Keratinocyte (primary cell): ENCODE data around the gene MYO10. TPM values are rescaled to one million over a fixed set of nuclear protein-coding genes. Genes with fewer than 3 reads are reported as not detected.

ENCODE experiments used
- DNase-seq: peaks from one replicate; pipeline ENCODE4 v3.0.0-alpha.2; 2011; ENCODE audit warnings: low read depth, missing footprints, low spot score
- FAIRE-seq: peaks from 2 replicates; lab custom pipeline; 2011; peaks lifted over from hg19 to GRCh38; lab: Jason Lieb, UNC
- H2AFZ ChIP-seq: 2 replicates; pipeline ENCODE4 v1.6.0; 2012; ENCODE audit warnings: low read length, control low read depth, inconsistent platforms; ENCODE audit not compliant: control insufficient read depth
- H3K27ac ChIP-seq: 2 replicates; pipeline ENCODE4 v1.5.1; 2011; ENCODE audit warnings: low read length; ENCODE audit not compliant: control insufficient read depth, insufficient read depth
- H3K27me3 ChIP-seq: 3 replicates; pipeline ENCODE4 v1.6.0; 2011; ENCODE audit warnings: low read length; ENCODE audit not compliant: control insufficient read depth, insufficient read depth; ENCODE audit errors: extremely low read depth
- H3K36me3 ChIP-seq, 2 experiments: 2 replicates in 1 of 2; 3 replicates in 1 of 2; pipeline ENCODE4 v1.5.1; 2011; ENCODE audit warnings: low read length in 2 of 2, mild to moderate bottlenecking in 1 of 2; ENCODE audit not compliant: control insufficient read depth in 2 of 2, insufficient read depth in 2 of 2; ENCODE audit errors: extremely low read depth in 1 of 2
- H3K4me1 ChIP-seq: 3 replicates; pipeline ENCODE4 v1.5.1; 2011; ENCODE audit warnings: low read length; ENCODE audit not compliant: control insufficient read depth, insufficient read depth; ENCODE audit errors: extremely low read depth
- H3K4me2 ChIP-seq: 3 replicates; pipeline ENCODE4 v1.6.0; 2011; ENCODE audit warnings: low read depth, low read length; ENCODE audit not compliant: control insufficient read depth, insufficient read depth; ENCODE audit errors: extremely low read depth
- H3K4me3 ChIP-seq, 3 experiments: fragments of 200-600 bp in 1 of 3; sonication (generic) in 1 of 3; 2 replicates in 2 of 3; 3 replicates in 1 of 3; pipeline ENCODE4 v1.5.1; 2011 to 2016; ENCODE audit warnings: low read length in 3 of 3, mild to moderate bottlenecking in 3 of 3, control low read depth in 2 of 3, inconsistent platforms in 1 of 3, low read depth in 1 of 3, mixed read lengths in 1 of 3, mixed run types in 1 of 3, moderate library complexity in 1 of 3; ENCODE audit not compliant: control insufficient read depth in 2 of 3, insufficient read depth in 2 of 3; ENCODE audit errors: extremely low read depth in 1 of 3
- H3K79me2 ChIP-seq: 2 replicates; pipeline ENCODE4 v1.6.0; 2012; ENCODE audit warnings: low read length; ENCODE audit not compliant: control insufficient read depth, insufficient read depth
- H3K9ac ChIP-seq: 3 replicates; pipeline ENCODE4 v1.6.0; 2011; ENCODE audit warnings: low read length; ENCODE audit not compliant: control insufficient read depth, insufficient read depth; ENCODE audit errors: extremely low read depth
- H3K9me1 ChIP-seq: 3 replicates; pipeline ENCODE4 v1.6.0; 2011; ENCODE audit warnings: low read length; ENCODE audit not compliant: control insufficient read depth, insufficient read depth; ENCODE audit errors: extremely low read depth
- H3K9me3 ChIP-seq: 2 replicates; pipeline ENCODE4 v1.5.1; 2012; ENCODE audit warnings: low read depth, low read length; ENCODE audit not compliant: control insufficient read depth
- H4K20me1 ChIP-seq: 3 replicates; pipeline ENCODE4 v1.6.0; 2011; ENCODE audit warnings: low read length; ENCODE audit not compliant: control insufficient read depth, insufficient read depth; ENCODE audit errors: extremely low read depth
- CTCF ChIP-seq, 3 experiments: IDR thresholded peaks in 1 of 3; conservative IDR thresholded peaks in 1 of 3; optimal IDR thresholded peaks in 1 of 3; 2 replicates in 2 of 3; 3 replicates in 1 of 3; pipeline versions ENCODE3 to v1.5.1; 2011; ENCODE audit warnings: low read length in 3 of 3, mild to moderate bottlenecking in 3 of 3, moderate library complexity in 2 of 3, control low read depth in 1 of 3, inconsistent platforms in 1 of 3; ENCODE audit not compliant: insufficient read depth in 2 of 3; ENCODE audit errors: extremely low read depth in 1 of 3
- EZH2 ChIP-seq: IDR thresholded peaks from one replicate; pipeline ENCODE4 v1.6.1; 2012; ENCODE audit warnings: inconsistent platforms, mild to moderate bottlenecking, low read length, moderate library complexity
- dilution Hi-C: fragments of 300-500 bp; cut with MboI; formaldehyde crosslinking; loops from one replicate; pipeline ENCODE4 v1.7.0; 2020; ENCODE audit warnings: low sequenced_read_pairs; ENCODE audit not compliant: extremely low pct_ligation_motif_present
- polyA plus RNA-seq, 5 experiments: library from polyadenylated mRNA; depleted of rRNA in 3 of 5; stranded (reverse) in 3 of 5; stranded (forward) in 1 of 5; unstranded in 1 of 5; fragments of >200 nt; gene quantifications; 1 replicate in 1 of 5; 2 replicates in 3 of 5; 3 replicates in 1 of 5; pipeline versions ENCODE4 v1.2.1 to v1.2.3, GENCODE V29; 2011 to 2012; ENCODE audit warnings: missing spikeins in 2 of 5, low read depth in 1 of 5, low replicate concordance in 1 of 5

The MYO10 gene
- polyA plus RNA-seq, 1 donor (not counting 4 experiments of a cell fraction or from before 2014, with no cell fraction given): 22.0 TPM

GRCh38 chr5:16922430-16922829 is 13.7 kb downstream of the MYO10 start:
- Histone ChIP-seq H3K4me2 (no peak overlapping the region), H4K20me1 (peaks cover 22% of the 10 kb centered on the region), H3K9me3 (no peaks in the 10 kb centered on the region), H3K9me1 (peaks cover 3% of the 10 kb centered on the region), H3K9ac (no peak overlapping the region), H3K36me3 (peaks cover 2 to 4% of the 10 kb centered on the region in 2 experiments), H3K4me1 (peaks cover 17% of the 10 kb centered on the region), H3K4me3 (no peak overlapping the region), H3K27me3 (no peaks in the 10 kb centered on the region), H3K27ac (no peak overlapping the region), H3K79me2 (peaks cover 96% of the 10 kb centered on the region), H2AFZ (no peak overlapping the region)
- TF ChIP-seq CTCF (optimal IDR thresholded peaks at IDR 0.05 in 1 of 3, IDR thresholded peaks at IDR 0.05 in 1 of 3, conservative IDR thresholded peaks at IDR 0.05 in 1 of 3; ENCODE audit: extremely low read depth in 1 of 3, insufficient read depth in 2 of 3, low read length in 3 of 3): no peak
- TF ChIP-seq EZH2: no peak
- no peak for DNase-seq
- dilution Hi-C loops: no loop called here
- no peak for FAIRE-seq

- no peaks in the 10 kb centered on the region for H3K27me3 ChIP-seq
- dilution Hi-C loops: no loop called here
- peaks cover 89% of the 10 kb centered on the region for H3K79me2 ChIP-seq
- no peaks in the 10 kb centered on the region for H3K9me3 ChIP-seq
- H3K27ac ChIP-seq: no peak overlapping the region
- peaks cover 29% of the 10 kb centered on the region for H3K4me1 ChIP-seq
- no peak for FAIRE-seq
- H3K4me3 ChIP-seq: no peak overlapping the region
- H3K36me3 ChIP-seq: peaks cover 2 to 4% of the 10 kb centered on the region in 2 experiments
- TF ChIP-seq EZH2 (no peak), CTCF (optimal IDR thresholded peaks at IDR 0.05 in 1 of 3, IDR thresholded peaks at IDR 0.05 in 1 of 3, conservative IDR thresholded peaks at IDR 0.05 in 1 of 3; ENCODE audit: extremely low read depth in 1 of 3, insufficient read depth in 2 of 3, low read length in 3 of 3) (no peak)
- no peak for DNase-seq
- peaks cover 3% of the 10 kb centered on the region for H3K9me1 ChIP-seq
- no peak overlapping the region for H3K9ac ChIP-seq
- no peak overlapping the region for H3K4me2 ChIP-seq
- H2AFZ ChIP-seq: no peak overlapping the region
- peaks cover 22% of the 10 kb centered on the region for H4K20me1 ChIP-seq
These were observed 14.9 kb downstream of the MYO10 start for GRCh38 chr5:16921211-16921610.
